Endothelial cell (in vitro differentiated cells): ENCODE results near the gene ANKMY2. TPM values are rescaled to one million over a fixed set of nuclear protein-coding genes. Genes with fewer than 3 reads are reported as not detected.
A peak's percentile ranks its signal among the peaks of the same experiment; 100 is the strongest.
"Not testable (repeated sequence)": the region's sequence is repeated elsewhere in the genome, so short reads cannot be mapped to it uniquely, and the experiment has no call there.

ENCODE experiments used
- DNase-seq: peaks from one replicate; pipeline ENCODE4 v3.0.0; 2021; ENCODE audit warnings: low spot score
- H3K27ac Mint-ChIP-seq: one replicate; pipeline ENCODE4 v1.8.0; 2021; ENCODE audit warnings: mixed read lengths, inconsistent platforms; ENCODE audit not compliant: unreplicated experiment
- H3K27me3 Mint-ChIP-seq: one replicate; pipeline ENCODE4 v1.8.0; 2021; ENCODE audit warnings: mild to moderate bottlenecking, moderate library complexity, mixed read lengths, inconsistent platforms; ENCODE audit not compliant: unreplicated experiment
- H3K36me3 Mint-ChIP-seq: one replicate; pipeline ENCODE4 v1.8.0; 2021; ENCODE audit warnings: mild to moderate bottlenecking, low read depth, mixed read lengths, inconsistent platforms; ENCODE audit not compliant: unreplicated experiment
- H3K4me1 Mint-ChIP-seq: one replicate; pipeline ENCODE4 v1.8.0; 2021; ENCODE audit warnings: mild to moderate bottlenecking, mixed read lengths, inconsistent platforms; ENCODE audit not compliant: unreplicated experiment
- H3K4me3 Mint-ChIP-seq: one replicate; pipeline ENCODE4 v1.8.0; 2021; ENCODE audit warnings: mild to moderate bottlenecking, mixed read lengths, inconsistent platforms; ENCODE audit not compliant: unreplicated experiment
- H3K9me3 Mint-ChIP-seq: one replicate; pipeline ENCODE4 v1.8.0; 2021; ENCODE audit warnings: mixed read lengths, inconsistent platforms; ENCODE audit not compliant: unreplicated experiment
- total RNA-seq: library from RNA; stranded (reverse); fragmentation: NEBNext Ultra II Directional; extraction: Animal tissue kit (Norgen Biotek cat#: 25700); gene quantifications from one replicate; pipeline ENCODE4 v1.2.1, GENCODE V29; 2021; ENCODE audit not compliant: unreplicated experiment
- TF ChIP-seq, protein P1 (sequence below): fragments of 200-600 bp; sonication (generic); IDR thresholded peaks from one replicate; pipeline ENCODE4 v1.5.0; 2021; ENCODE audit warnings: antibody characterized with exemption; ENCODE audit not compliant: unreplicated experiment

ANKMY2 gene
- total RNA-seq, 1 donor from 2014 or later = 20.5 TPM

- no peak overlapping the region for H3K4me3 Mint-ChIP-seq
- no peaks in the 10 kb centered on the region for H3K27me3 Mint-ChIP-seq
- TF ChIP-seq, protein P1, sequence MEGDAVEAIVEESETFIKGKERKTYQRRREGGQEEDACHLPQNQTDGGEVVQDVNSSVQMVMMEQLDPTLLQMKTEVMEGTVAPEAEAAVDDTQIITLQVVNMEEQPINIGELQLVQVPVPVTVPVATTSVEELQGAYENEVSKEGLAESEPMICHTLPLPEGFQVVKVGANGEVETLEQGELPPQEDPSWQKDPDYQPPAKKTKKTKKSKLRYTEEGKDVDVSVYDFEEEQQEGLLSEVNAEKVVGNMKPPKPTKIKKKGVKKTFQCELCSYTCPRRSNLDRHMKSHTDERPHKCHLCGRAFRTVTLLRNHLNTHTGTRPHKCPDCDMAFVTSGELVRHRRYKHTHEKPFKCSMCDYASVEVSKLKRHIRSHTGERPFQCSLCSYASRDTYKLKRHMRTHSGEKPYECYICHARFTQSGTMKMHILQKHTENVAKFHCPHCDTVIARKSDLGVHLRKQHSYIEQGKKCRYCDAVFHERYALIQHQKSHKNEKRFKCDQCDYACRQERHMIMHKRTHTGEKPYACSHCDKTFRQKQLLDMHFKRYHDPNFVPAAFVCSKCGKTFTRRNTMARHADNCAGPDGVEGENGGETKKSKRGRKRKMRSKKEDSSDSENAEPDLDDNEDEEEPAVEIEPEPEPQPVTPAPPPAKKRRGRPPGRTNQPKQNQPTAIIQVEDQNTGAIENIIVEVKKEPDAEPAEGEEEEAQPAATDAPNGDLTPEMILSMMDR = no peak
- peaks cover 19% of the 10 kb centered on the region for H3K36me3 Mint-ChIP-seq
- peaks cover 31% of the 10 kb centered on the region for H3K4me1 Mint-ChIP-seq
- no peak for DNase-seq
- H3K9me3 Mint-ChIP-seq = no peaks in the 10 kb centered on the region
- H3K27ac Mint-ChIP-seq = no peak overlapping the region
These were observed 45.7 kb downstream of the ANKMY2 start for GRCh38 chr7:16599860-16600259.

GRCh38 chr7:16598015-16598414 is 47.5 kb downstream of the ANKMY2 start:
- no peaks in the 10 kb centered on the region for H3K9me3 Mint-ChIP-seq
- DNase-seq = no peak
- peak overlapping the region; percentile 22 for H3K27ac Mint-ChIP-seq
- H3K4me3 Mint-ChIP-seq = no peak overlapping the region
- TF ChIP-seq, protein P1 = no peak
- H3K4me1 Mint-ChIP-seq = peaks cover 31% of the 10 kb centered on the region
- no peaks in the 10 kb centered on the region for H3K27me3 Mint-ChIP-seq
- peaks cover 13% of the 10 kb centered on the region for H3K36me3 Mint-ChIP-seq

DNA sequence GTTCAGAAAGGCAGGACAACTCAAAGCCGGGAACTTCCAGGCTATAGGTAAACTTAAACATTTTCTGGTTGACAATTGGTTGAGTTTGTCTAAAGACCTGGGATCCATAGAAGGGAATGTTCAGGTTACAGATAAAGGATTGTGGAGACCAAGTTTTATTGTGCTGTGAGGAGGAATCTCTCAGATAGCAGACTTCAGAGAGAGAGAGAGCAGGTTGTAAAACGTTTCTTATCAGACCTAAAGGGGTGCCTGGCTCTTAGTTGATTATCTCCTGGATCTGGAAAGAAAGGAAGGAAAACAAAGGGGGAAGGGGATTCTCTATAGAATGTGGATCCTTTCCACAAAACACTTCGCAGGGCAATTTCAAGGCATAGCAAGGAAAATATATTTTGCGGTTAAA is 50.0 kb downstream of the ANKMY2 start:
- H3K27me3 Mint-ChIP-seq, H3K4me3 Mint-ChIP-seq, H3K36me3 Mint-ChIP-seq, H3K9me3 Mint-ChIP-seq, DNase-seq: not testable (repeated sequence)
- Mint-ChIP-seq H3K4me1 (peaks cover 29% of the 10 kb centered on the region), H3K27ac (peak overlapping the region; percentile 39)

GRCh38 chr7:16594676-16595075 is 50.9 kb downstream of the ANKMY2 start:
- Mint-ChIP-seq H3K4me1 (peaks cover 19% of the 10 kb centered on the region), H3K27me3 (no peaks in the 10 kb centered on the region)

DNA sequence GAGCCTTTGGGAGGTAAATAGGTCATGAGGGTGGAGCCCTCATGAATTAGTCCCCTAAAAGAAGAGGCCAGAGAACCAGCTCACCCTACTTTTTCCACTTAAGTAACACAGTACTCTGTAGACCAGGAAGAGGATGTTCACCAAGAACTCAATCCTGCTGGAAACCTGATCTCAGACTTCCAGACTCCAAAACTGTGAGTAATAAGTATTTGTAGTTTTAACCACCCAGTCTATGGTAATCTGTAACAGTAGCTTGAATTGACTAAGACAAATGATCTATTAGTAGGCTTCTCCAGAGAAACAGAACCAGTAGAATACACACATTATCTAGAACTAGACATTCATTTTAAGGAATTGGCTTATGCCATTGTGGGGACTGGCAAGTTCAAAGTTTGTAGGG is 51.5 kb downstream of the ANKMY2 start:
- Mint-ChIP-seq H3K9me3 (no peaks in the 10 kb centered on the region), H3K4me1 (peaks cover 18% of the 10 kb centered on the region), H3K36me3 (peaks cover 4% of the 10 kb centered on the region), H3K4me3 (no peak overlapping the region), H3K27me3 (no peaks in the 10 kb centered on the region), H3K27ac (no peak overlapping the region)
- TF ChIP-seq, protein P1 = no peak
- no peak for DNase-seq

More at GRCh38 chr7:16594676-16595075, 50.9 kb downstream of the ANKMY2 start:
- Mint-ChIP-seq H3K27ac (no peak overlapping the region), H3K4me3 (no peak overlapping the region), H3K9me3 (no peaks in the 10 kb centered on the region), H3K36me3 (peaks cover 4% of the 10 kb centered on the region)
- TF ChIP-seq, protein P1 = no peak
- no peak for DNase-seq
